Stimulated activated CD4-positive, alpha-beta T cell treated with anti-CD3 and anti-CD28 coated beads, Interleukin-15, amount 100 ng/mL, for 24 hours (primary cell): ENCODE results near the gene STX1A.
"Not testable (repeated sequence)": the region's sequence is repeated elsewhere in the genome, so short reads cannot be mapped to it uniquely, and the experiment has no call there.

Source experiments
- DNase-seq: peaks from one replicate; pipeline ENCODE4 v3.0.0-alpha.2; 2020

Gene STX1A

GRCh38 chr7:73681031-73681430 lies 38.4 kb downstream of the STX1A start:
- DNase-seq, result no peak

GRCh38 chr7:73680501-73680900 lies 39.0 kb downstream of the STX1A start:
- DNase-seq, result no peak

- DNase-seq, result no peak
These were observed 39.8 kb downstream of the STX1A start for GRCh38 chr7:73679709-73680108.

GRCh38 chr7:73678862-73679261 lies 40.6 kb downstream of the STX1A start:
- DNase-seq, result no peak

- DNase-seq, result not testable (repeated sequence)
These were observed 43.4 kb downstream of the STX1A start for GRCh38 chr7:73676062-73676461.

- DNase-seq, result no peak
These were observed 44.9 kb downstream of the STX1A start for GRCh38 chr7:73674468-73675124.

- DNase-seq, result no peak
These were observed 47.5 kb downstream of the STX1A start for GRCh38 chr7:73671857-73672445.

- no peak for DNase-seq
These were observed 48.2 kb downstream of the STX1A start for GRCh38 chr7:73671322-73671661.

GRCh38 chr7:73669858-73670385 lies 49.5 kb downstream of the STX1A start:
- no peak for DNase-seq

GRCh38 chr7:73669288-73669701 lies 50.2 kb downstream of the STX1A start:
- no peak for DNase-seq

GRCh38 chr7:73668886-73669230 lies 50.6 kb downstream of the STX1A start:
- DNase-seq, result no peak

GRCh38 chr7:73668103-73668885 lies 51.2 kb downstream of the STX1A start:
- no peak for DNase-seq

GRCh38 chr7:73667344-73668102 lies 51.9 kb downstream of the STX1A start, which contains the start of gene VPS37D:
TSS of gene VPS37D (plus strand) at chr7:73667831. CDS start at chr7:73667959, 128 bp downstream.
- DNase-seq, result peak; percentile 94

- no peak for DNase-seq
These were observed 56.4 kb downstream of the STX1A start for GRCh38 chr7:73663033-73663432.

GRCh38 chr7:73660594-73660993 lies 58.9 kb downstream of the STX1A start:
- DNase-seq, result not testable (repeated sequence)

- DNase-seq, result no peak
These were observed 59.5 kb downstream of the STX1A start for GRCh38 chr7:73659983-73660382.

- not testable (repeated sequence) for DNase-seq
These were observed 64.2 kb downstream of the STX1A start for GRCh38 chr7:73655309-73655708.

- no peak for DNase-seq
These were observed 66.9 kb downstream of the STX1A start for GRCh38 chr7:73652541-73652949.

GRCh38 chr7:73650524-73650923 lies 68.9 kb downstream of the STX1A start:
- no peak for DNase-seq

GRCh38 chr7:73649576-73649975 lies 69.9 kb downstream of the STX1A start:
- DNase-seq, result no peak
